DMS53 treated with DMSO at 0.1 percent for 48 hours (cell line): ENCODE measurements around the gene COL7A1.
A peak's percentile ranks its signal among the peaks of the same experiment; 100 is the strongest.

Experiments used
- DNase-seq: peaks from one replicate; lab custom pipeline; 2025; ENCODE audit not compliant: unreplicated experiment; lab: John Stamatoyannopoulos, UW

The COL7A1 gene

GRCh38 chr3:48595075-48595525 is at the start of gene COL7A1:
COL7A1 (minus strand) TSS chr3:48595329; CDS start chr3:48595159, 170 bp downstream.
- DNase-seq, result no peak

DNA sequence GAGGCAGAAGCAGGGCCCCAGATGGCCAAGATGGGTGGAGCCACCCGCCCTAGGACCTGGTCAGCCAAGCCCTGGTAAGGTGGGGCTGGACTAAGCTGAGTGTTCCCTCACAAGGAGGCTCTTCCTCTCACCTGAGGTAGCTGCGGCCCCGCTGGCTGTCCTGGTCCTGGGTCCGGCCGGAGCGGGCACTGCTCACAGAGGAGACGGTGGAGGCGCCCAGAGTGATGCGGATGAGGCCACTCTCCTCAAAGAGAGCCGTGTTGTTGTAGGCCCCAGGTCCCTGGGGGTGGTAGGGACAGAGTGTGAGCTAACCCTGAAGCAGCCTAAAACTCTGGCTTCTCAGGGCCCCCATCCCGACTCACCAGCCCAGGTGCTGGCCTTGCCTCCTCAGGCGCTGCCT is 47.5 kb upstream of the COL7A1 start:
- DNase-seq, result no peak

DNA sequence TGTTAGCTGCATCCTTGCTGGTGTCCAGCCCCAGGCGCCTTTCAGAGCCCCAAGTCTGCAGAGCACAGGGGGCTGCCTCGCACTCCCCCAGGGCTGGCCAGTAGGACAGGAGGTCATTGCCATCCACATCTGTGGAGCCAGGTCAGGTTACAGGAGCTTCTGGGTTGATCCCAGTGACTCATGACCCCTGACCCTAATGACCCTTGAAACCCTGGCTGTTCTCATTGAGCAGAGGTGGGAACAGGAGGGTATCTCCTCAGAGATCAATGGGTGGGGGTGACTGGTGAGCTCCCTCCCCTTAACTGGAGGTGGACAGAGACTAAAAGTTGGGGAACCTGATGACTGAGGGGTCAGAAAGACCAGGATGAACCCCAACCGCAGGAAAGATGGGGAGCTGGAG is 46.3 kb upstream of the COL7A1 start:
- DNase-seq, result no peak

DNA sequence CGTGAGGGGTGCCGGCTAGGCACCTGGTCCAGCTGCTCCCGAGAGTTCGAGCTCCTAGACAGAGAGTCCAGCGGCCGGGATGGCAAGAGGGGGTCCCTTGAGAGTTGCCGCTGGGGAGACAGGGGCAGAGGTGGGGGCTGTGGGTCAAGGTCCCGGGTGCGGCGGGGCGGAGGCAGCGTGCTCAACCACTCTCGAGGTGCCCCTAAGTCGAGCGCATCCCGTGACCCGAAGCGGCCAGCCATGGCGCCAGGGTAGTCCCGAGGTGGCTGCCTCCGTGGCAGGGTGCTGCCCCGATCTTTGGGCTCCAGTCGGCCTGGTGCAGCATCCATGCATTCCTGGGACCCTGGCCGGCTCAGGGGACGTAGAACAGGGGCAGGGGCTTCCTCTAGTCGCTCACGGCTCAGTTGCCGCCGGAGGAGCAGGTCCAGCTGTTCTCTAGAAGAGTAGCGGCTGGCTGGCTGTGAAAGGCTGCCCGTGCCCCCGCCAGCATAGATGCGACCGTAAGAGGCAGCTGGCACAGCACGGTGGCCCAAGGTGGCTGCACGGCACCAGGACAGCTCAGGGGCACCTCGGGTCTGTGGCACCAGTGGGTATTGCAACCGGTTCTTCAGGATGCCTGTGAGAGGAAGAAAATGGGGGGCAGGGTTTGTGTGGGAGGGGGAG is 44.9 kb upstream of the COL7A1 start:
- DNase-seq, result no peak

DNA sequence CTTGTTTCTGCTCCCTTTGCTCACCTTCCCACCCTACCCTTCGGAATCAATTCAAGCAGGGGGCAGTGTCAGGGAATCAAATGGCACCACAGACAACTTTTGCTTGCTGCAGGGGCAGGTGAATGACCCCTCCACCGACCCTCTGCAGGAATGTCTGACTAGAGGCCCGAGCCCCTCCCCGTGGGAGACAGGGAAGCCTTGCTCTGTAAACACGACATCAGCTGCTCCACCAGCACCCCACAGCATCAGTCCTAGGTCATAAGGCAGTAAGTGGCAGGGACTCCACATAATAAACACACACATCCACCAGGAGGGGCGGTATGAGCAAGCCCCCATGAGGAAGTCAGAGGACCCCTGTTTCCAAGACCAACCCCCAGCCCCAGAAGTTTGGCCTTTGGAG is 42.2 kb upstream of the COL7A1 start:
- no peak for DNase-seq

DNA sequence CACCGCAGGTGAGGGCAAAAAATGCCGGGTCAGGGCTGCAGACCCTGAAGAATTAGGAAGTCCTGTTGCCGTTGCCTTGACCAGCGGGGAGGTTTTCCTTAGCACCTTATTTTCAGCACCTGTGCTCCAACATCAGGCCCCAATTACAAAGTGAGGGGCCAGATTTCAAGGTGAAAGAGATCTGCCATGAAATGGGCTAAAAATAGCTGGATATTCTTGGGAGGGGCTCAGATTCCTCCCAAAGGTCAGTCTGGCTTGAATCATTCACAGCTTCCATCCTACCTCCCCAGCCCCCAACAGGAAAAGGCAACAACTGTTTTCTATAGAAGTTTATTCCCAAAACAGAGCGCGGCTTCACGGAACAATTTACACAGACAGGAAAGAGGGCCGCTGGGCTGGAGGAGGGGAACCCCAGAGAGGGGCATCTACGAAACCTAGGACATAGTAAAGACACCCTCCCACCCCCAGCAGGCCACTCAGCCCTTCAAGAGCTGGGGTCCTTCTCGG is 41.1 kb upstream of the COL7A1 start:
- no peak for DNase-seq

DNA sequence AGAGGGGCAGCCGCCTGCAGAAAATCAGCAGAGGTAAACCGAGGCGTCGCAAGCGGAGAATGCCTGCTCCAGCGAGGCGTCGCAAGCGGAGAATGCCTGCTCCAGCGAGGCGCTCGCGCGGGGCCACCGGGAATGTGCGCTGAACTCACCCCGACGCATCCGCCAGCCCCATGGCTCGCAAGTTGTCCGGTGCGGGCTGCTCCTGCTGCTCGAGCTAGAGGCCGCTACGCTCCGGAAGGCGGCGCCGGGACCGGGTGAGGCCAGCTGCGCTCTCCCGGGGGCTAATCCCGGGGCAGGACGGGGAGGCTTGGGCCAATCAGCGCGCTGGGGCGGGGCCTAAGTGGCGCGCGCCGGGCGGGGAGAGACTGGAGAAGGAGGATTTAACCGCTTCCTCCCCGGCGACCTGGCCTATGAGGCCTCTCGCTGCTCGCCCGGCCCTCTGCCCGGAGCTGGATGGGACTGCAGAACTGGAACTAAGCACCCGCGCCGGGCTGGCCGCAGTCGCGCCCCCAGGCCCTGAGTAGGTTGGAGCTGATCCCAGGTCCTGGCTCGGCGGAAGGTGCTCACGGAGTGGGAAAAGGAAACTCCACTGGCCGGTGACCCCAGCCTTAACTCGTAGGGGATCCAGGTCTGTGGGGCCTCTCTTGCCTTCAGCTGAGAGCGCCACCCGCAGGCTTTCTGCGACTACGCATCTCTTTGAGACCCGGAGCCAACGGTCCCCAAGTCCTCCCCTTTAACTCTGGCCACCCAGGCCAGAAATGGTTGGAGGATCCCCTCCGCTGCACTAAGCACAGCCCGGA is 40.3 kb upstream of the COL7A1 start, which contains the start of gene SLC26A6:
TSS of gene SLC26A6 (minus strand) at position 240 of the 800 bp plus-strand sequence. CDS start at position 172, 68 bp downstream.
- DNase-seq, result peak; percentile 63

GRCh38 chr3:48634661-48635221 is 39.6 kb upstream of the COL7A1 start:
- DNase-seq, result no peak

- no peak for DNase-seq
These were observed 38.6 kb upstream of the COL7A1 start for GRCh38 chr3:48633743-48634142.

DNA sequence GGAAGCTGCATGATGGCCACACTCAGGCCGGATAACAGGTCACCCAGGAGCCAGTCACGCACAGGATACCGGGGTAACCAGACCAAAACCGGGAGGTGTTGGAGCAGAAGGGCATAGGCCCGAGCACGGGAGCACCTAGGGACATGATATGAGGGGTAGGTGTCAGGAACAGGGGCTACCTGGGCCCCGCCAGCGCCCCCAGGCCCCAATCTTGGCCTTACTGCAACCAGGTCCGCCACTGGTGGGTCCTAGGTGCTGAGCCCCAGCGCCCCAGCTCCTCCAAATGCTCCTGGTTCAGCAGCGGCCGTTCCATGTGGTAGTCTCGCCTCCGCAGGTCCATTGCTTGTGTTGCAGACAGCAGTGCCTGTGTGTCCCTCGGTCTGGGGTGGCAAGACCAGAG is 38.1 kb upstream of the COL7A1 start:
- no peak for DNase-seq

- DNase-seq, result no peak
These were observed 36.7 kb upstream of the COL7A1 start for GRCh38 chr3:48631516-48632448.

GRCh38 chr3:48630833-48631232 is 35.7 kb upstream of the COL7A1 start:
- no peak for DNase-seq

DNA sequence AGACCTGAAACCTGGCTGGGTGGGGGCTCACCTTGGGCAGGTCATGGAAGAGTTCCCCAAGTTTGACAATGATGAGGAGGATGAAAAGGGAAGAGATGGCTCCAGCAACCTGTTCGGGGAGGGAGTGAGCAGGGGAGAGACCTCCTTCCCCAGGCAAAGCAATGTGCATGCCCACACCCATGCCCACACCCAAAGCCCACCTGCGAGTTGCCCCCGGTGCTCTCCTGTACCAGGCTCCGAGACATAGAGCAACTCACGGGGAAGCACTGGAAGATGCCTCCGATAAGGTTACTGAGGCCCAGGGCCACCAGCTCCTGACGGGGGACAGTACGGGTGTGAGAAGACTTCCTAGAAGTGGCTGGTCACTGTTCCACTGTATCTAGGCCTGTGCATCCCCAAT is 35.3 kb upstream of the COL7A1 start:
- no peak for DNase-seq

- DNase-seq, result no peak
These were observed 34.8 kb upstream of the COL7A1 start for GRCh38 chr3:48629894-48630293.

GRCh38 chr3:48628277-48629017 is 33.3 kb upstream of the COL7A1 start:
- DNase-seq, result no peak

GRCh38 chr3:48625600-48625999 is 30.5 kb upstream of the COL7A1 start:
- no peak for DNase-seq

DNA sequence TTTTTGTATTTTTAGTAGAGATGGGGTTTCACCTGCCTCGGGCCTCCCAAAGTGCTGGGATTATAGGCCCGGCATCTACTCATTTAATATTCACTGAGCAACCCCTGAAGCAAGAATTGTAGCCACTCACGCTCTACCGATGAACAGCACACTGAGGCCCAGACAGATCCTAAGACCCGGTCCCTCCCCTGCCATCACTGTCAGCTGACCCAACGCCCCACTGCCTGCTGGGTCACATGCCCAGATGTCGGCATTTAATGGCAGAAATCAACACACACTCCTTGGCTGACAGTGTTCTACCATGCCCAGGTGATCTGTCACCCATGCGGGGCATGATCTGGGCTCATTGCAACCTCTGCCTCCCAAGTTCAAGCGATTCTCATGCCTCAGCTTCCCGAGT is 29.6 kb upstream of the COL7A1 start:
- no peak for DNase-seq

- DNase-seq, result peak; percentile 54
These were observed 28.9 kb upstream of the COL7A1 start for GRCh38 chr3:48623851-48624547.

- no peak for DNase-seq
These were observed 26.3 kb upstream of the COL7A1 start, which contains the start of gene TMEM89 for GRCh38 chr3:48621461-48621869. TMEM89 (minus strand) TSS chr3:48621769; CDS start chr3:48621756, 13 bp downstream.
